GM21723 (cell line): ENCODE measurements around the gene CHRFAM7A.
"Not testable (repeated sequence)": the region's sequence is repeated elsewhere in the genome, so short reads cannot be mapped to it uniquely, and the experiment has no call there.

Source experiments
- ATAC-seq: cut with Tn5 transposase; IDR thresholded peaks from one replicate; pipeline ENCODE4 v1.9.1; 2021; ENCODE audit warnings: mild to moderate bottlenecking, moderate library complexity; ENCODE audit not compliant: unreplicated experiment

CHRFAM7A gene

GRCh38 chr15:30392766-30393663 lies at the start of gene CHRFAM7A:
Gene CHRFAM7A, minus strand, starts transcription at chr15:30393540. Its CDS starts 10,189 bp downstream, at chr15:30383351.
- ATAC-seq, result not testable (repeated sequence)

- ATAC-seq, result not testable (repeated sequence)
These were observed 45.0 kb upstream of the CHRFAM7A start for GRCh38 chr15:30438348-30438747.

- not testable (repeated sequence) for ATAC-seq
These were observed 42.5 kb upstream of the CHRFAM7A start for GRCh38 chr15:30435878-30436277.

- ATAC-seq, result not testable (repeated sequence)
These were observed 27.4 kb upstream of the CHRFAM7A start for GRCh38 chr15:30420723-30421122.

DNA sequence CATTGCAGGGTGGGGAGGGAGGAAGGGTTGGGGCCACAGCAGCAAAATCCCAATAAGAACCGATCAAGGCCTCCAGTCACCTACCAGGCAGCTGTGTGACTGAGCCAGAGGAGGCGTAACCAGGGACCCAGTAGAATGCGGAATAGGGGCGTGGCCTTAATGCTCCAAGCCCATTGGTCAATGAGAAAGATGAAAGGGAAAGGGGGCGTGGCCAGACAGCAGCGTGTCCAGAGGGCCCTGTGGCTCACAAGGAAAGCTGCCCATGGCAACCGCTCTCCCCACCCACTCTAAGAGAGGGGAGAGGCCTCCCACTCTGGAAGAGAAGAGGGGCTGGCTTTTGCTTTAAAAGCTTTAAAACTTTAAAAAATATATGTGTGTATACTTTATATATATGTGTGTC lies 20.8 kb upstream of the CHRFAM7A start, which contains the start of gene GOLGA8R:
GOLGA8R (minus strand) TSS at position 101 of the 400 bp plus-strand sequence; CDS start at position 3, 98 bp downstream.
- ATAC-seq, result not testable (repeated sequence)

- not testable (repeated sequence) for ATAC-seq
These were observed 14.3 kb upstream of the CHRFAM7A start for GRCh38 chr15:30407636-30408035.

GRCh38 chr15:30398988-30399387 lies 5.6 kb upstream of the CHRFAM7A start:
- ATAC-seq, result not testable (repeated sequence)

DNA sequence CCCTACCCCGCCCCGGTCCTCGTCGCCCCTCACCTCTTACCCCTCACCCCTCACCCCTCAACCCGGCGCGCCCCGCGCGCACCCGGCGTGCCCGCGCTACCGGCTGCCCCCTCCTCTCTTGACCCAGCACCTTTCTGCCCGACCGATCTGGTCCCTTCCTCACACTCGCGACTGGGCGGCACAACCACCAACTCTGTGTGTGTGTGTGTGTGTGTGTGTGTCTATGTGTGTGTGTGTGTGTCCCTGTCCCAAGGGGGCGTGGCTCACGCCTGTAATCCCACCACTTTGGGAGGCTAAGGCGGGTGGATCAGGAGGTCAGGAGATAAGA lies 288 bp upstream of the CHRFAM7A start:
- ATAC-seq, result not testable (repeated sequence)

DNA sequence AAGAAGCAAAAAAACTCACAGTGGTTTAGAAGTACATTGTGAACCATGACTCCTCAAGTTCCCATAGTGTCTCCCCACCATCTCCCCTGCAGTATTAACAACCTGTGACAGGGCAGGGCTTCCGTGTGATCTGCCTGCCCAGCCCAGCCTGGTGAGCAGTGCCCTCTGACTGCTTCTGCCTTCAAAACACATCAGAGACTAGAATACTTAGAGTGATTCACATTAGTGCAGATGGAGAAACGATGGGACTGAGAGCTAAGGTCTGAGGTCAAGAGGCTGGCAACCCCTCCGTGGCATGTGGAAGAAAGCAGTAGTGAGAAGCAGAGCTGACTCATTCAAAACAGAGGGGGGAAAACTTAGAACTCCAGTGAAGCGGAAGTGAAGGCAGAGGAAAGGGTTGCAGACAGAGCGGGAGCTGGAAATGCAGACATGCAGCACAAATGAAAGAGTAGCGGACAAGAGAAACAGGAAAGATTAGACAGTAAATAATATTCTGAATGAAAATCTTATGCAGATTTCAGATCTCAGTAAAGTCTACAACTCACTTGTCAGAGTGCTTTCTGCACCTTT lies 6.9 kb downstream of the CHRFAM7A start:
- not testable (repeated sequence) for ATAC-seq

GRCh38 chr15:30377082-30377413 lies 16.3 kb downstream of the CHRFAM7A start:
- not testable (repeated sequence) for ATAC-seq

- not testable (repeated sequence) for ATAC-seq
These were observed 16.8 kb downstream of the CHRFAM7A start for GRCh38 chr15:30376375-30377081.

GRCh38 chr15:30375872-30376271 lies 17.5 kb downstream of the CHRFAM7A start:
- ATAC-seq, result not testable (repeated sequence)

DNA sequence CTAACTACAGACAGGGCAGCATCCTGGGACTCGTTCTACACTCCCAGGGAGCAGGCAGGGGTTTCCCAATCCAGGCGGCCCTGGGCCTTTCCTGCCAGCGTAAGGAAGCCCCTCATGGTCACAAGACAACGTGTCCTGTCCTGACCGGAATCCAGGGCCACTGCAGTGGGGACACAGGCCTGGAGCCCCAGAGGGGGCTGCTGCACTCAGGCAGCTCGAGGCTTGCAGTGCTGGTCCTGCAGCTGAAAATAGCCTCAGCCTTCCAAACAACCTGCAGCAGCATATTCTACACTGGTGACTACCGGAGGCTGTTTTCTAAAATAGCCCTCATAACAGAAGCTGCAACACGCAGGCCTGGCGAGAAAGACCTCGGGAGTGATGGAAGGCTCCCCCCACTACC lies 18.5 kb downstream of the CHRFAM7A start:
- ATAC-seq, result not testable (repeated sequence)

GRCh38 chr15:30368271-30368670 lies 25.1 kb downstream of the CHRFAM7A start:
- not testable (repeated sequence) for ATAC-seq

DNA sequence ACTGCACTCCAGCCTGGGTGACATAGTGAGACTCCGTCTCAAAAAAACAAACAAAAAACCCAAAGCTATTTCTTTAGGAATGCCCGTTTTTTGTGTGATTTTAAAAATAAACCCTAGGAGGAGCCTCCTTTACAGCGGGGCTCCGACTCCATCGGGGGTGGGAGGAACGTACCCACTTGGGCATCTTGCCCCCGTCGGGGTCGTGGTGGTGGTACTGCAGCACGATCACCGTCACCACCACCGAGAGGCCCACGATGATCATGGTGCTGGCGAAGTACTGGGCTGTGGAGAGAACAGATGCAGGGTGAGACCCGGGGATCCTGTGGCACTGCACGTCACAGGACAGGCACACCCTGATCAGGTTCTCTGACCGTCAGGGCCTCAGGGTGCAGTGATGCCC lies 26.1 kb downstream of the CHRFAM7A start:
- not testable (repeated sequence) for ATAC-seq

DNA sequence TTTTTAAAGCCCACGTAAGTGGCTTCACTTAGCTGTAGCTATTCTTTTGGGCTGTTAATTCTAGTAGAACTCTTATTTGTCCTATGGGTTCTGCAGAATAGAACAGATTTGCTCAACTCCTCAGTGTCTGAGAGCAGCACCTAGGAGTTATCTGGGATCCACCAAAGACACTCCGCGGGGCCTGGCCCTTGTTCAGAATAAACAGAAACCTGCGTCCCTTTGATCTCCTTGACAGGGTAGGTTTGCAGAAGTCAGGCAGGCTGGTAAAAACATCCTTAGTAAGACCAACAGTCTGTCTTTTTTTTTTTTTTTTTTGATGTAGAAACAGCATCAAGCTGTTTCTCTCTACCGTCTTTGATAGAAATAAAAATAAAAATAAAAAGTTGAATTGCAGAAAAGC lies 31.9 kb downstream of the CHRFAM7A start:
- not testable (repeated sequence) for ATAC-seq

DNA sequence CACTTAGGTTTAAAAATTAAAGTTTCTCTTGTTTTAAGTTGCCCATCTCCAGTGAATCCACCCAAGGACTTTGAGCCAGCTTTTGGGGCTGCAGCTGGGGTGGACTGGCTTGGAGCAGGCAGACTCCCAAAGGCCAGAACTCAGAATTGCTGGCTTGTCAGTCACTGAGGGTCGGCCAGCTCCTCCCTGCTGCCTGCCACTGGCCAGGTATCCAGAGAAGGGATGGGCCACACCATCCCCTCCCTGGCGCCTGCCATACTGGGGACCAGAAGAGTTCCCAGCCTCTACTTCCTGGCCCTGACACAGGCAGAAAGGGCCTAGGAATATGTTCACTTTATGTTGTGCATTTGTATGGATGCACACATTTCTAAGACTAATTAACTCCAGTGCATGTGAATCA lies 32.4 kb downstream of the CHRFAM7A start:
- not testable (repeated sequence) for ATAC-seq

DNA sequence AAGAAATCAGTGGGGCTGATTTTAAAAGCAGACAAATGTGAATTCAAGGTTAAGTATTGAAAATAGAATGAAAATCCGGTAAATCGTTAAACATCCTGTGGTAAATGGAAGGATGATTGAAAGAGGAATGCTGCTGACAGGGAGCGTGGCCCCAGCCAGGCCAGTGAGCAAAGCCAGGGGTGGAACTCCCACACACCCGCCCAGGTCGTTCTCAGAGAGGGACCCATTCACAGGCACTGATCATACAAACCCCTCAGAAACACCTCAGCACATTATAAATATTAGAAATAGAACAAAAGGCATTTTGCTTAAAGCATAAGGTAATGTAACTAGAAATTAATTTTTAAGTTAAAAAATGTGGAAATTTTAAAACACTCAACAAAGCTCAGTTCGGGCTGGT lies 38.3 kb downstream of the CHRFAM7A start:
- ATAC-seq, result not testable (repeated sequence)

DNA sequence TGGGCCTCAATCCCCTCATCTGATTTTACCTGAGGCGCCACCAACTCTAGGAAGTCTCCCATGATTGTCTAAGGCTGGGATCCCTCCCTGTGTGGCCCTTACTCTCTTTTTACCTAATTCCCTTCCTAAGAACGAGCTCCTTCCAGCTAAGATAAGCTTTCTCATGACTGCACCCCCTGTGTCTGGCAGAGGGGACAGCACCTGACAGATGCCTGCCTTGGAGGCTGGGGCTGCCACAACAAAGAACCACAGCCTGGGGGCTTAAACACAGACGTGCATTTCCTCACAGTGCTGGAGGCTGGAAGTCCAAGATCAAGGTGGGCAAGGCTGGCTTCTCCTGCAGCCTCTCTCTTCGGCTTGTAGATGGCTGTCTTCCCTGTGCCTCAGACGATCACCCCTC lies 43.5 kb downstream of the CHRFAM7A start:
- ATAC-seq, result not testable (repeated sequence)

GRCh38 chr15:30336584-30336983 lies 56.8 kb downstream of the CHRFAM7A start:
- ATAC-seq, result not testable (repeated sequence)

GRCh38 chr15:30334152-30334551 lies 59.2 kb downstream of the CHRFAM7A start:
- ATAC-seq, result not testable (repeated sequence)
